Tibial artery (tissue), 4 donors: Measurements from ENCODE around the gene GAMT.

Experiments used
- DNase-seq, 2 donors: peaks; one replicate each; pipeline ENCODE4 v3.0.0-alpha.2; 2019
- H3K27ac ChIP-seq, 2 donors: fragments of 200-600 bp; sonication (generic) in 1 of 2; 1 replicate in 1 of 2; 2 replicates in 1 of 2; pipeline ENCODE4 v1.5.1; 2018 to 2019; ENCODE audit warnings: mild to moderate bottlenecking in 1 of 2
- H3K27me3 ChIP-seq, 2 donors: fragments of 200-600 bp; sonication (generic) in 1 of 2; one replicate each; pipeline versions ENCODE4 v1.5.1 to v1.6.0; 2016 to 2019
- H3K36me3 ChIP-seq, 3 donors: fragments of 200-600 bp; sonication (generic) in 2 of 3; one replicate each; pipeline ENCODE4 v1.5.1; 2016 to 2019; ENCODE audit warnings: mild to moderate bottlenecking in 2 of 3
- H3K4me1 ChIP-seq, 4 donors: fragments of 200-600 bp; sonication (generic) in 2 of 4; 1 replicate in 3 of 4; 2 replicates in 1 of 4; pipeline ENCODE4 v1.5.1; 2016 to 2019
- H3K4me3 ChIP-seq, 2 donors: fragments of 200-600 bp; sonication (generic) in 1 of 2; 1 replicate in 1 of 2; 2 replicates in 1 of 2; pipeline ENCODE4 v1.5.1; 2018 to 2019; ENCODE audit warnings: mild to moderate bottlenecking in 2 of 2
- H3K9me3 ChIP-seq, 3 donors: fragments of 200-600 bp; sonication (generic) in 1 of 3; one replicate each; pipeline ENCODE4 v1.5.1; 2016 to 2019
- CTCF ChIP-seq, 2 experiments: fragments of 200-600 bp in 1 of 2; fragments of 450-650 bp in 1 of 2; IDR thresholded peaks; one replicate each; pipeline ENCODE4 v1.5.1; 2017 to 2019; ENCODE audit warnings: antibody characterized with exemption in 2 of 2, mild to moderate bottlenecking in 1 of 2, moderate library complexity in 1 of 2
- intact Hi-C: fragments of 100-400 bp; cut with DNase I; formaldehyde crosslinking; loops from one replicate; pipeline ENCODE4 v1.15.0; 2023; ENCODE audit warnings: low total_unique reads

The GAMT gene

GRCh38 chr19:1434040-1434366 lies 32.7 kb upstream of the GAMT start:
- Histone ChIP-seq H3K4me3 (no peak overlapping the region), H3K27ac (no peak overlapping the region), H3K27me3 (no peaks in the 10 kb centered on the region), H3K4me1 (peaks cover 0 to 6% (median 3%) of the 10 kb centered on the region in 4 donors), H3K36me3 (peaks cover 58 to 69% (median 63%) of the 10 kb centered on the region in 3 donors), H3K9me3 (no peaks in the 10 kb centered on the region)
- intact Hi-C loops, result no loop called here
- TF ChIP-seq CTCF (IDR thresholded peaks at IDR 0.05), result no peak
- no peak for DNase-seq

- H3K27me3 ChIP-seq, result no peaks in the 10 kb centered on the region
- no peak for TF ChIP-seq CTCF (IDR thresholded peaks at IDR 0.05)
- H3K9me3 ChIP-seq, result no peaks in the 10 kb centered on the region
- peaks cover 64 to 75% (median 67%) of the 10 kb centered on the region in 3 donors for H3K36me3 ChIP-seq
- H3K27ac ChIP-seq, result no peak overlapping the region
- no peak overlapping the region for H3K4me3 ChIP-seq
- intact Hi-C loops, result no loop called here
- H3K4me1 ChIP-seq, result peaks cover 0 to 3% (median 0%) of the 10 kb centered on the region in 4 donors
- DNase-seq, result no peak
Measured at GRCh38 chr19:1433119-1434039, 32.0 kb upstream of the GAMT start.

DNA sequence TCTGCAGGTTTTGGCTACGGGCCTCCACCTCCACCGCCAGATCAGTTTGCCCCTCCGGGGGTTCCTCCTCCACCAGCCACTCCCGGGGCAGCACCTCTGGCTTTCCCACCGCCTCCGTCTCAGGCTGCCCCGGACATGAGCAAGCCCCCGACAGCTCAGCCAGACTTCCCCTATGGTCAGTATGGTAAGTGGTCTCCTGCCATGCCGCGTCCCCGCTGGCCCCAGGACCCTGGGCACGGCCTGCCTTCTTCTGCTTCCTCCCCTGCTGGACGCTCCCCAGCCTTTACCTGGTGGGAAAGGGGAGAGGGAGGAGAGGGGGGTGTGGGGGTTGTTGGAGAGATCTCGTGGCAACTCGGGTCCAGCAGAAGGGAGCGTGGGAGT lies 31.2 kb upstream of the GAMT start:
- no peaks in the 10 kb centered on the region for H3K9me3 ChIP-seq
- H3K27me3 ChIP-seq, result no peaks in the 10 kb centered on the region
- DNase-seq, result no peak
- H3K36me3 ChIP-seq, result peaks cover 67 to 83% (median 73%) of the 10 kb centered on the region in 3 donors
- H3K4me1 ChIP-seq, result no peaks in the 10 kb centered on the region
- no peak for TF ChIP-seq CTCF (IDR thresholded peaks at IDR 0.05)
- intact Hi-C loops, result no loop called here
- H3K27ac ChIP-seq, result no peak overlapping the region
- no peak overlapping the region for H3K4me3 ChIP-seq

DNA sequence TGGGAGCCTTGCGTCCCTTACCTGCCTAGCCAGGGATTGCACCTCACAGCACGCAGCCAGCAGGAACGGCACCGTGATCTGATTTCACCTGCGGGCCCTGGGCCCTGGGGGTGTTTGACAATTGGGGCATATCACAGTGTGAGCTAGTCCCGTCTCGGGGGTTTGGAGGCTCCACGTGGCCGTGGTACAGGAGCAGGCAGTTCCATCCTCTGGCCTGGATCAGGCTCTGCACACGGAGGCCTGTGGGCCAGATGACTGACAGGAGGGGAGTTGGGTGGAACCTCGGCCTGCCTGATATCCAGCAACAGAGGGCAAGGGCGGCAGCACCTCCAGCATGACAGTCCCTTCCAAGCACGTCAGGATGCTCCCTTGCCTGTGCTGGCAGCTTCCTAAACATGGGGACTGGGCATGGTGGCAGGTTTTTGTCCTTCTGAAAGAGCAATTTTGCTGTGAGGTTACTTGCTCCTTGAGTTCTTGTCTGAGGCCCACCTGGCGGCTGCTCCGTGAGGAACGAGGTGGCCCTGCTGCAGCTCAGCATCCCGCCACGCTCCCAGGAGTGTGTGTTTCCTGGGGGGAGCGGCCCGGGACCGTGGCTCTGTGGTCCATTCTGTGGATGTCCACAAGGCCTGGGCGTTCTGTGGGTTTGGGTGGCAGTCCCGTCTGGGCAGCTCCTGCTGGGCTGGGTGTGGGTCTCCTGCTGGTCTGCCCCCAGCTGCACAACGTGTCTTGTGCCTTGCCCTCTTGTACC lies 30.6 kb upstream of the GAMT start:
- H3K27me3 ChIP-seq, result no peaks in the 10 kb centered on the region
- intact Hi-C loops, result no loop called here
- H3K36me3 ChIP-seq, result peaks cover 67 to 89% (median 77%) of the 10 kb centered on the region in 3 donors
- no peak for DNase-seq
- H3K4me1 ChIP-seq, result no peaks in the 10 kb centered on the region
- H3K4me3 ChIP-seq, result no peak overlapping the region
- H3K9me3 ChIP-seq, result no peaks in the 10 kb centered on the region
- no peak for TF ChIP-seq CTCF (IDR thresholded peaks at IDR 0.05)
- H3K27ac ChIP-seq, result no peak overlapping the region

GRCh38 chr19:1430246-1430645 lies 28.9 kb upstream of the GAMT start:
- Histone ChIP-seq H3K4me1 (no peaks in the 10 kb centered on the region), H3K36me3 (peaks cover 71 to 99% (median 93%) of the 10 kb centered on the region in 3 donors), H3K4me3 (no peak overlapping the region), H3K9me3 (no peaks in the 10 kb centered on the region), H3K27me3 (no peaks in the 10 kb centered on the region), H3K27ac (no peak overlapping the region)
- DNase-seq, result no peak
- TF ChIP-seq CTCF (IDR thresholded peaks at IDR 0.05), result no peak
- intact Hi-C loops, result no loop called here
